HG03159 (cell line): ENCODE data around the gene ACOT11.

Experiments
- ATAC-seq: cut with Tn5 transposase; IDR thresholded peaks from one replicate; pipeline ENCODE4 v1.9.1; 2021; ENCODE audit warnings: mild to moderate bottlenecking, moderate library complexity; ENCODE audit not compliant: unreplicated experiment

ACOT11 gene

DNA sequence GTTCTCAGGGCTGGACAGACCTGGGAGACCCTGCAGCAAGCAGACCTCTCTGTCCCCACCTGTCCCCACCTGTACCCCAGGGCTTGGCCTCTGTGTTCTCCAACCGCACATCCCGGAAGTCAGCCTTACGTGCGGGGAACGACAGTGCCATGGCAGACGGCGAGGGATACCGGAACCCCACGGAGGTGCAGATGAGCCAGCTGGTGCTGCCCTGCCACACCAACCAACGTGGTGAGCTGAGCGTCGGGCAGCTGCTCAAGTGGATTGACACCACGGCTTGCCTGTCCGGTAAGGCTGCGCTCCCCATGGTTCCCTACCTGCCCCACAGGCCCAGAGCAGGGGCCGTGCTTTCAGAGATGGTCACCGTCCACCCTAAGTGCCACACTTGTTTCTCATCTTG lies 36.5 kb downstream of the ACOT11 start:
- ATAC-seq: no peak

DNA sequence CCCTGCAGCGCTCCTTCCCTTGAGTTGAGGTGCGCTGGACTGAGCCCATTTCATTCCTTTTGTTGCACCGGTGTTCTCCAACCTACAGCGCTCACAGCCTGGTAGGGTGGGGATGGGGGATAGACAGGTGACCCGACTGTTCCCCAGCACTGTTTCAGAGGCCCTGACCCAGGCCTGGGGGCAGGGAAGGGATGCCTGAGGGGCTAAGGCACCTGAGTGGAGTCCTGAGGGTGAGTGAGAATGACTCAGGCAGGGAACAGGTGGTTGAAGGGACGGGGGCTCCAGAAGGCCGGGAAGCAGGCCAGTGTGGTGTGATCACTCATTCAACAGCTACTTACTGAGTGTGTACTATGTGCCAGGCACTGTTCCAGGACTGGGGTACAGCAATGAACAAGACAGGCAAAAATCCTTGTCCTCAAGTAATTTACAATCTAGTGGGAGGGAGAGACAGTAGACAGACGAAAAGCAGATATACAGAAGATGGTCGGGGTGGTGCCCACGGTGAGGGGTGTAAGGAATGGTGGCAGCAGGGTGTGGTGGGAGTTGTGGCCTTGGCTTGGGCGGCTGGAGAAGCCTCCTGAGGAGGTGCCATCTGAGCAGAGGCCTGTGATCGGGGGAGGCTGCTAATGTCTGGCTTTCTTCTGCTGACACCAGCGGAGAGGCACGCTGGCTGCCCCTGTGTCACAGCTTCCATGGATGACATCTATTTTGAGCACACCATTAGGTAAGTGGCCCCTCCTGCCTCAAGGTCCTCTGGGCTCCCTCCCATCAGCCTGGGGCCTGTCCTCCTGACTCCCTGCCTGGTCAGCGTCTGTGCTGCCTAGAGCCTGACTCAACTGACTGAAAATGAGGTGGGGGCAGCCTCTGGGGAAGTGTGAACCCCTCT lies 37.4 kb downstream of the ACOT11 start:
- no peak for ATAC-seq

- no peak for ATAC-seq
Measured at GRCh38 chr1:54588377-54588776, 40.3 kb downstream of the ACOT11 start.

DNA sequence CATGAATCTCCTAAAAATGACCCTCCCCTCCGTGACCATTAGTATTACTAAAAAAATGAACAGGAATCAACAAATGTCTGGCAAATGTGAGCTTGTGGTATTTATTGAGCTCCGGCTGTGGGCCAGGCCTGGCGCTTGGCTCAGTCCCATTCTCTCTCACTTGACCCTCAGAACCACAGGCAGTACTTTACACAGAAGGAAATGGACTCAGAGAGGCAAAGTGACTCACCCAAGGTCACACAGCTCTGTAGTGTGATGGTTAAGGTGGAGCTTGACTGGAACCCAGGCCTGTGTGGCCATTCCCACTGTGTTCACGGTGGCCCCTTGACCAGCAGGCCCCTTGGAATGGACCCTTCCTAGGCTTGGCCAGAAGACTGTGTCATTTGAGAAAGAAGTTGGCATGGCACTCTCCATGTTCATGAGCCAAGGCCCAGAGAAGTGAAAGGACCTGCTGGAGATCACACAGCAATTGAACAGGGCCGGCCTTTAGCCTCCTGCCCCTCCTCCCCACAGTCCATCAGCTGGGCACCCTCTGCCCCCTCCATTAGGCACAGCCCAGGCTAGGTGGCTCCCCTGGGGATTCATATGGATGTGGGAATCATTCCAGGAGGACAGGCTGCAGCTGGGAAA lies 43.2 kb downstream of the ACOT11 start:
- no peak for ATAC-seq

- no peak for ATAC-seq
Measured at GRCh38 chr1:54593571-54594160, 45.6 kb downstream of the ACOT11 start.

GRCh38 chr1:54594463-54594862 lies 46.4 kb downstream of the ACOT11 start:
- ATAC-seq: no peak

- ATAC-seq: no peak
Measured at GRCh38 chr1:54595956-54596498, 48.0 kb downstream of the ACOT11 start.

DNA sequence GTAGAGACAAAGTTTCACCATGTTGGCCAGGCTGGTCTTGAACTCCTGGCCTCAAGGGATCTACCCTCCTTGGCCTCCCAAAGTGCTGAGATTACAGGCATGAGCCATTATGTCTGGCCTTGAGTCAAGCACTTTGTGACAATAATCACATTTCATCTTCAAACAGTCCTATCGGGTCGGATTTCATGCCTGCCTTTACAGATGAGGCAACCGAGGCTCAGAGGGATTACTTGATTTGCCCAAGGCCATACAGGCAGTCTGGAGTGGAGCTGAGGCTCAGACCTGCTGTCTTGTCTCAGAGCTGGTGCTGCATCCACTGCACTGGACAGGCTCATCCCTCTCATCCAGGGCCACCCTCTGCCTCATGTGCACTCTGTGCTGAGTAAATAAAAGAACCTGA lies 48.7 kb downstream of the ACOT11 start:
- no peak for ATAC-seq

DNA sequence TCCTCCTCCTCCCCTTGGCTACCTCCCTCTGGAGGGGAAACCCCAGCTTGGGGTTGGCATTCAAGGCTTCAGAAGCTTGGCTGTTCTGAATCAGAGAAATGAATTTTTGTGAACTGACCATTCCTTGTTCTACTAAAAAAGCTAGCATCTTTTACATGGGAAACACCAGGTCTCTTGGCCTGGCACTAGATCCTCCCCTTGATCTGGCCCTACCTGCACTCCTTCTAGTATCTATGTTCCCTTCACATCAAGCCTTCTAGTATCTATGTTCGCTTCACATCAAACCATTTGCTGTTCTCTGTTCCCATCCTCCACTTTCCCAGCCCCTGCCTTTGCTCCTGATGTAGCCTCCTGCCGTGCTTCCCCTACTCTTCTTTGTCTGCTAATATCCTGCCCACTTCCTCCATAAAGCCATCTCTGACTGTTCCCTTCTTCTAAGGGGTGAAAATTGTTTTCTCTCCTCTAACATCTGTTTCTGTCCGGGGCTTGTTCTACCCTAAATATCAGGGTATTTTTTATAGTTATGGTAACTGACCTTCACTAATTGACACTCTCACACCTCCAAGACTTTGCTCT lies 49.5 kb downstream of the ACOT11 start:
- no peak for ATAC-seq

DNA sequence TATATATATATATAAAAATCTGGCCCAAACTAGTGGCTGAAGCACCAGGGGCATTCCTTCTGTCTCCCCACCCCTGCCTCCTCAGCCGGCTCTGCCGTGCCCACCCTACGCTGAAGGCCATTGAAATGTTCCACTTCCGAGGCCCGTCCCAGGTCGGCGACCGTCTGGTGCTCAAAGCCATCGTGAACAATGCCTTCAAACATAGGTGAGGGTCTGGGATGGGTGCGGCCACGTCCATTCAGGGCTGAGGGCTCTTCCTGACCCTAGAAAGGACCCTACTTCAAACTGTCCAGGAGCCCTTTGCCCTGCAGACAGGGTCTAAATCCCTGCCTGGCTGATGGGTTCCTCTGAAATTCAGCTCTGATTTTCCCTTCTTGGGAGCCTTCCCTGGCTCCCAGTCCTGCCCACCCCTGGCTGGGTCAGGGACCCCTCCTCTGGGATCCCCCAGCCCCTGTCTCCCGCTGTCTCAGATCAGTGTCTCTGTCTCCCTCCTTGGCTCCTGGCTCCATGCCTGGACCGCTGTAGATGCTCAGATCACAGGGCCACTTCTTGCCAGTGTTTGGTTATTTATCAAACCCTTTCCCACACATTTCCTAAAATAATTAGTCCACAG lies 51.3 kb downstream of the ACOT11 start:
- ATAC-seq: no peak

DNA sequence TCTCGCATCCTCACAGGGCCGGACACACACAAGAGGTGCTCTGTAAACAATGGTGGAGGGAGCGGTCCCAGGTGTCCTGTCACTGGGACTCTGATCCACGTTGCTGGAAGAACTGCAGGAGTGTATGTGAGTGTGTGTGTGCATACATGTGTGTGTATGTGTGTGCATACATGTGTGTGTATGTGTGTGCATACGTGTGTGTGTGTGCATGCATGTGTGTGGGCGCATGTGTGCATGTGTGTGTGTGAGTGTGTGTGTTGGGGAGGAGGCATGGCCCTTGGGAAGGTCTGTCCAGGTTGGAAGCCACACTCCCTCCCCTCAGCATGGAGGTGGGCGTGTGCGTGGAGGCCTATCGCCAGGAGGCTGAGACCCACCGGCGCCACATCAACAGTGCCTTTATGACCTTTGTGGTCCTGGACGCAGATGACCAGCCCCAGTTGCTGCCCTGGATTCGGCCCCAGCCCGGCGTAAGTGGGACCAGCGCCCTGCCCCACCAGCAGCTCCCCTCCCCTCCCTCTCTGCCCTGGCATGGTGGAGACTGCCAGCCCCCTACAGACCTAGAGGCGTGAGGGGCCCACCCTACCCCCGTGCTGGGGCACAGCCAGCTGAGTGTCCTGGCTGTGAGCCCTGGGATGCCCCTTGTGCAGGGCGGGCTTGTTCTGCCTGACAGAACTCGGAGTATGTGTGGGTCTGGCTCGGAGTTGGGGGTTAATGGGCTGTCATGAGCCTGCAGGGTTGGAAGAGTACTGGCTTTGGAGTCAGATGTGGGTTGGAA lies 53.1 kb downstream of the ACOT11 start:
- no peak for ATAC-seq

- no peak for ATAC-seq
Measured at GRCh38 chr1:54601730-54602129, 53.7 kb downstream of the ACOT11 start.

DNA sequence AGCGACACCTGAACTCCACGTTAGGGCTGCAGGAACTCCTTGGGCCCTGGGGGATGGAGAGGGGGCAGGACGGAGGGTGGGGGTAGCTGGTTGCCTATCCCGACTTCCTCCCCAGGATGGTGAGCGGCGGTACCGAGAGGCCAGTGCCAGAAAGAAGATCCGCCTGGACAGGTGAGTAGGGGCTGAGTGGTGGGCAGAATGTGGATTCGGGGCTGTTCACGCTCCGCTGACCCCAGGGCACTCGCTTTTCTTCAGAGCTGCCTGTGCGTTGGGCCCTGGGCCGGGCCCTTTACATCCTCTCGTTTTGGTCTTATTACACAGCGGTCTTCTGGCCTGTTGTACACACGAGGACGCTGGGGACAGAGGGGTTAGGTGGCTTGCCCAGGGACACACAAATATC lies 54.5 kb downstream of the ACOT11 start:
- ATAC-seq: no peak

- ATAC-seq: no peak
Measured at GRCh38 chr1:54603241-54603640, 55.2 kb downstream of the ACOT11 start.

- no peak for ATAC-seq
Measured at GRCh38 chr1:54604051-54604450, 56.0 kb downstream of the ACOT11 start.

DNA sequence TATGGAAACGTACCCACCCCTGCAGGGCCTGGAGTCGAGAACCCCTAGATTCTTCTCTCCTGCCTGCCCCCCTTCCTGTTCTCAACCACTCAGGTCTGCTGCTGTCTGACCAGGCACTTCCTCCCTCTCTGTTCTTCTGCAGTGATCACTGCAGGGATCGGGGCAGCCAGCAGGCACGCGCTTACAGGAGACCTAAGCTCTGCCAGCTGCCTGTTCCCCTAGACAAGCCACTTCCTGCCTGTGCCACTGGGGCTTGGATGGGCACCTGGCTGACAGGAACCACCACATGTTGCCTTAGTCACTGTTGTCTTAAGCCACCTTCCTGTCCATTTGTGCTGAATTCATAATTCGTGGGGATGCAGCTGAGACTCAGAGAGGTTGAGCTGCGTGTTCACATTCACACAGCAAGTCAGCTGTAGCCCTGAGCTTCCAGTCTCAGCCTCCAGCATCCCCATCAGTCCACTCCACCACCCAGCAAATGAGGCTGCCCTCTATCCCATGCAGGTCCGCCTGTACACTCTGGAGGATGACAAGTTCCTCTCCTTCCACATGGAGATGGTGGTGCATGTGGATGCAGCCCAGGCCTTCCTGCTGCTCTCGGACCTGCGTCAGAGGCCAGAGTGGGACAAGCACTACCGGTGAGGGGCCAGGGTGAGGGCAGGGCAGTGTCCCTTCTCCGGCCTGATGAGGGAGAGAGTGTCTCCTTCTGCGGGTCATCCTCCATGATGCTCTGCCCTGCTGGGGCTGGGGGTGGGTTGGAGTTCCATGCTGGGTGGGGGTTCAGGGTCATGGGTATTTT lies 56.7 kb downstream of the ACOT11 start:
- no peak for ATAC-seq

GRCh38 chr1:54606096-54606989 lies 58.3 kb downstream of the ACOT11 start:
- no peak for ATAC-seq

GRCh38 chr1:54606990-54607325 lies 58.9 kb downstream of the ACOT11 start:
- no peak for ATAC-seq
